NOMO-1 (cell line): ENCODE measurements around the gene RNASE11.
A peak's percentile ranks its signal among the peaks of the same experiment; 100 is the strongest.
"Not testable (repeated sequence)": the region's sequence is repeated elsewhere in the genome, so short reads cannot be mapped to it uniquely, and the experiment has no call there.

ENCODE experiments used
- DNase-seq, 2 experiments: peaks; one replicate each; lab custom pipeline; 2025; ENCODE audit not compliant: unreplicated experiment in 2 of 2; lab: John Stamatoyannopoulos, UW

The RNASE11 gene

DNA sequence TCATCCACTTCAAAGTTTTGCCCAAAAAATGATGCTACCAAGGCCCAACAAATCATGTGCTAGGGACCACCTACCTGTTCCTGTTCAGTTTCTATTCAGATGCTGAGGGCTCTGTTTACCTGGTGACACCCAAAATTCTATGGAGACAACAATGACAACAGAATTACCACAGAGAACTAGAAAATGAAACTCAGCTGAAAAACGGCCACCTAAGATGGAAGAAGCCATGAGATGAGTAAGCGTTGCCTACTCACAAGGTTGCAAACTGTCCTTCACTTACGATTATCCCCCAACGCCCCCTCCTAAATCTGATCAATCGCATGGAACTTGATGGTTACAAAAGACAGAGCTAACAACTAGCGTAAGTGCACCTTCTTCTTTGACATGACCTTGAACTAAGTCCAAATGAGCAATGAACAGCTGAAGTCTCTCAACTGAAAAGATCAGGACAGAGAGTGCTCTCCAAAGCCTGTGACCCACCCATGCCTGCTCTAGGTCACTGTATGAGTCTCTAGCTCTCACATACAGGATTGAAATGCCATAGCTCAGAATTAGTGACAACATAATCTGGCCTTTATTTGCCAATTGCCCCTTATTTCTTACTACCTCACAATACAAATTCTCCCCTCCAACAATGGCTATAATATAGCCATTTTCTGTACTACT, at the start of gene RNASE11:
Gene RNASE11 (minus strand): TSS at position 513 of the 666 bp plus-strand sequence.
- no peak for DNase-seq

DNA sequence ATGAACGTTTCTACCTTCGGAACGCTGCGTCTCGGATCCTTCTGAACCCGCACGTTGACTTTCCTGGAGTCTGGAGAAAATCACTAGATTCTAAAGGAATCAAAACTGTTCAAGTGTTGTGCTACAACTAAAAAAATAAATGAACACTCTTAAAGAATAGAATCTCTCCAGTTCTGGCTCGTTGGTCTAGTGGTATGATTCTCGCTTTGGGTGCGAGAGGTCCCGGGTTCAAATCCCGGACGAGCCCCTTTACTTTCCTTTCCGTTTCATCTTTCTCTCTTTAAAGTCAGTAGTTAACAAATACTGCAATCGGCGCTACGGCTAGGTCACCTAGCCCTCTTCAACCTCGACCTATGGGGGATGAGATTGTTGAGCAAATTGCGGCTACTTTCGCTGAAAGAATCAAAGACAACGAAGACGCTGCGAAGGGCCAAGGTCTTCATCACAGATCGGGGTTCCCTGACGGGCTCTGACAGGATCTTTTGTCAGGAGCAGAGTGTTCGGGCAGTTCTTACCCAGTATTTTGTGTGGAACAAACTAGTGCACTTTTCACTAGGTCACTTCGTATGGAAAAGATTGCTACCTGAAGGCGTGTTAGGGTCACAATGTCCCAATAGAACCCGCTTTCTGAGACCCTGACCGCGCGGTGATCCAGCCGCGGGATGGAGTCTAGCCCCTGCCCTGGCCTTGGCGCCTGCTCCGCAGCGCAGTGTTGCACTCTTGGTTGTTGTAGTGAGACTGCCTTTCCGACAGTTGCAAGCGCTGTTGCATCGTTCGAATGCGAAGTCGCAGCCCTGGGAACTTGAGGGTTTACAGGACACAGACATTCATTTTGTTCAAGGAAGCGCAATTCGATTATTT, 45.3 kb upstream of the RNASE11 start:
- DNase-seq: peak; percentile 50 to 74

DNA sequence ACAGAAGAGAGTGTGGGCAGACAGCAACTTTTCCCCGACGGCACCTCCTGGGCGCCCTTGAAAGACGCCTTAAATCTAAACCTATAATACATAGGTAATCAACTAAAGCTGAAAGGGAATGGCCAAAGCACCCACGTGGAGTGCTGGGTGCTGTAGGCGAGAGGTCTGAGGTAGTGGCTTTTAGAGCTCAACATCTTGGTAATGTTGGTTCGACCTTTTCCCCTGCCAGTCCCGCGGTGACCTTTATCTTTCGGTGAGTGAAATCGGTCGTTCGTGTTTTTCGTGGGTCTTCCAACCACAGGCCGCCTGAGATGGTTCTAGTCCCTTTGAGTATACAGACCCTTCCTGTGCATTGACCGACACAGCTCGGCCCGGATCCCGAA, 44.6 kb upstream of the RNASE11 start:
- peak; percentile 11 to 46 for DNase-seq

- DNase-seq: no peak
Measured at GRCh38 chr14:20631880-20632389, 44.1 kb upstream of the RNASE11 start.

- DNase-seq: peak; percentile 18 to 40
Measured at GRCh38 chr14:20631023-20631879, 43.5 kb upstream of the RNASE11 start.

- peak in 1 of 2 experiments; percentile 43 for DNase-seq
Measured at GRCh38 chr14:20630340-20631022, 42.7 kb upstream of the RNASE11 start.

- DNase-seq: no peak
Measured at GRCh38 chr14:20628063-20628854, 40.5 kb upstream of the RNASE11 start.

- DNase-seq: no peak
Measured at GRCh38 chr14:20627346-20628027, 39.7 kb upstream of the RNASE11 start.

DNA sequence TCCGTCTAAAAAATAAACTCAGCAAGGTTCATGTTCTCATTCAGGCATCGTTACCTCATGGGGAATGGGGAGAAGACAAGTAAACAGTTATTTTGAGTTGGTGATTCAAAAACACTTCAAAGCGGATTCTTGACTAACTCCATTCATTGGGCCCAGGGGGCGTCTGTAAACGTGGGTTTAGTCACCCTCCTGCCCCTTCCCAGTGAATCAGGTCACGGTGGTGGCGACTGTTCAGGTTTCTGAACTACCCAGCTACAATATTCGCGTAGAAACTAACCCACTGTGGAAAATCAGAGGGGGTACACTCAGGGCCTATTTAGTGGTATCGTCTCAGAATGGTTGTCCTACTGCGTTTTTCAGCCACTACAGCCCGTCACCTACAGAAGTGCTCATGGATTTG, 38.5 kb upstream of the RNASE11 start:
- DNase-seq: no peak

- DNase-seq: peak; percentile 73 to 86
Measured at GRCh38 chr14:20624495-20625070, 36.8 kb upstream of the RNASE11 start.

DNA sequence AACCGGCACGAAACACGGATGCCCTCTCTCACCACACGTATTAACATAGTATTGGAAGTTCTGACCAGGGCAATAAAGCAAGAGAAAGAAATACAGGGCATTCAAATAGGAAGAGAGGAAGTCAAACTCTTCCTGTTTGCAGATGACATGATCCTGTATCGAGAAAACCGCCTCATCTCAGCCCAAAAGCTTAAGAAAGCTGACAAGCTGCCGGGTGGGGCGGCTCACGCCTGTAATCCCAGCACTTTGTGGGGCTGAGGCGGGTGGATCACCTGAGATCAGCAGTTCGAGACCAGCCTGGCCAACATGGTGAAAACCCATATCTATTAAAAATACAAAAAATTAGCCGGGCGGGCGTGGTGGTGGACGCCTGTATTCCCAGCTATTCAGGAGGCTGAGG, 36.0 kb upstream of the RNASE11 start:
- peak; percentile 29 to 38 for DNase-seq

DNA sequence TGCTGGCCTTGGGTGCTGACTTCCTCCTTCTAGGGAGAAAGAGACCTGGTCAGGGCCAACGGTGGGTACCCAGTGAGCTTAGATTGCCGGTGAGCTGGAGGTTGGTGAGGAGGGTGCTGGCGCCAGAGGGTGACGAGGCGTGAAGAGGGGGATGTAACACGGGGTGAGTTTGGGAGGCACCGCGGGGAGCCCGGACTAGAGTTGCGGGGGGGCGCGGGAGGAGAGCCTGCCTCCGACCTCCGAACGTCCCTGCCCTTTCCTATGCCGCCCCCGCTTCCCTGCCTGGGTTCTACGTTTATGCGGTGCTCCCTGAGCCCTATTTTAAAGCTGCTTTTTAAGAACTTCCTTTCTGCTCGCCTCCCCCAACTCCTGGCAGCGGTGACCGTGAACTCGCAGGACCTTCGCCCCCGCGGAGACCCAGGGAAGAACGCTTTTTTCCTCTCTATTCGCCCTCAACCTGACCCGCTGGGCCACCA, 35.1 kb upstream of the RNASE11 start:
- DNase-seq: no peak

DNA sequence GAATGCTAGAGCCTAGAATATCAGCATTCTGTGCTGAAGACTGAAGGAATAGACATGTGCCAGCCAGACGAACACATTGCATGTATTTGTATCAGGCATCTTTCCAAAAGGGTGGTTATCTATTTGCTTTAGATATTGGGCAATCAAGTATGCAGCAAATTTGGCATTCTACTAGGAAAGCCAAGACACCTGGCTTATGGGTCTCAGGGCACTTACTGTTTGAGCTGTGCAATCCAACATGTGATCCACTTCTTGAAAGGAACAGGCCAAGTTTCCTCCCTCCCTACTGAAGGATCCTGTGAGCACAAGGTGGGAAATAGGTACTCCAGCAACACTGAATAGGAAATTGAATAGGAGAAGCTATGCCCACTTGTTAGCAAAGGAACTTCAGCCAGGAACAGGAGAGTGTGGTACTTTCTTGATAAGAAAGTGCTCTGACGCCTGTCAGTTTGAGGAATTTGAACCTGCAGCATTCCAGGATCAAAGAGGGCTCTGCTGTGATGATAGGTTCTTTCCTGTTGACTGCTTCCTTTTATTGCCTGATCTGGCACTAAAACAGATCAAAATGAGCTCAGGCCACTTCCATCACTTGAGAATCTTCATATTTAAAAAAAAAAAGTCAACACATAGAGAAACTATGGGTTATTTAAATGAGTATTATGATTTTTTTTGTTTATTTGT, 33.1 kb upstream of the RNASE11 start:
- DNase-seq: no peak

DNA sequence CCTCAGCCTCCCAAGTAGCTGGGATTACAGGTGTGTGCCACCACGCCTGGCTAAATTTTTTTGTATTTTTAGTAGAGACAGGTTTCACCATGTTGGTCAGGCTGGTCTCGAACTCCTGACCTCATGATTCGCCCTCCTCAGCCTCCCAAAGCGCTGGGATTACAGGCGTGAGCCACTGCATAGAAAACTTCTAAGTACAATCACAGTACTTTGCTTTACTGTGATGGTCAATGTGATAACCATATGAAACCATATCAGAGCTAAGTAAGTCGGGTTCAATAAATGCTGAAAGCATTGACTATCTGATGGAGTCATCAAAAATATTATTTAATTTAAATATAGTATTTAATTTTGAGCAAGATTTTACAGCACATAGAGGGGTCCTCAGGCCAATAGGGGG, 31.9 kb upstream of the RNASE11 start:
- not testable (repeated sequence) for DNase-seq

GRCh38 chr14:20618271-20618749, 30.5 kb upstream of the RNASE11 start:
- peak in 1 of 2 experiments; percentile 76 for DNase-seq

- no peak for DNase-seq
Measured at GRCh38 chr14:20617138-20618003, 29.6 kb upstream of the RNASE11 start.

- no peak for DNase-seq
Measured at GRCh38 chr14:20615996-20616395, 28.2 kb upstream of the RNASE11 start.
